Stimulated activated CD4-positive, alpha-beta T cell treated with anti-CD3 and anti-CD28 coated beads, Interleukin-12 subunit alpha, Interleukin-12 subunit beta, amount 100 ng/mL, for 24 hours (primary cell): ENCODE measurements around the gene ERC1.
"Not testable (repeated sequence)": the region's sequence is repeated elsewhere in the genome, so short reads cannot be mapped to it uniquely, and the experiment has no call there.

Source experiments
- DNase-seq, 2 experiments: peaks; one replicate each; pipeline ENCODE4 v3.0.0-alpha.2; 2020; ENCODE audit warnings: low read depth in 2 of 2

Gene ERC1

GRCh38 chr12:981961-982360, 9.1 kb upstream of the ERC1 start:
- no peak for DNase-seq

GRCh38 chr12:988646-989045, 2.4 kb upstream of the ERC1 start:
- no peak for DNase-seq

- no peak for DNase-seq
Observed at GRCh38 chr12:989051-989450, 2.0 kb upstream of the ERC1 start.

DNA sequence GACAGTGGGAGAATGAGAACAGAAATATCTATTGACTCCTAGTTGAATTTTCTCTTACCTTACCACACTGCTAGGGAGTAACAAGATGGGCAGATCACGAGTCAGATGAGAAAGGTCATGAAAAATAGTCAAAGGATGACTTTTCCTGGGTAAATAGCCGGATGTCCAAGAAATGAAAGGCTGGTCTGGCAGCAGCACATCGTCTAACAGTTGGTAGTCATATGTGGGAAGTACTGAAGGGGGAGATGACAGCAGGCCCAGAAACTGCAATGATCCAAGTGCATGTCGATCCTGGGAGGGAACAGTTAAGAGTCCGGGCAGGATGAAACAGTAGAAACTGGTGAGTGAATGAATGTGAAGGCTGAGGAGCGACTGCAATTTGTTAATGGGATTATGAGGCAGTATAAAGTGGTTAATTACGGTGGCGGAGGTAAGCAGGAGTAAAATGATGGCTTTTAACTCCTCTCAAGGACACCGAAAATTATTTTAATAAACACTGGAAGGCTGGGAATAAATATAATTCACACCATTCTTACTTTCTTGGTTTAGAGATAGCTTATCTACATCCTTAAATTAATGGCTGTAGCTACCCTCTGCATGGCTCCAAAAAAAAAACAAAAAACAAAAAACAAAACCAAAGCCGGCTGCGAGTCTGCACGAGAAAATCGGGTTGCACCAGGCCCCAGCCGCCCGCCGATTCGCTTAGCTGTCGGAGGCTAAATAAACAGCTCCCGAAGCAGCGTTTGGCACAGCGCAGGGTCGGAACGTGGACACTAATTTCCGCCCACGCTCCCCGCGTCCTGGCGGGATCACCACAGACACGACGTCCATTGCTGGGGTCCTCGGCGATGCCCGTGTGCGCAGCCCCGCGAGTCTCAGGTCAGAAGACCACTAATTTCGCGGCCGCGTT, 1.0 kb upstream of the ERC1 start:
- peak in 1 of 2 experiments; percentile 45 for DNase-seq

DNA sequence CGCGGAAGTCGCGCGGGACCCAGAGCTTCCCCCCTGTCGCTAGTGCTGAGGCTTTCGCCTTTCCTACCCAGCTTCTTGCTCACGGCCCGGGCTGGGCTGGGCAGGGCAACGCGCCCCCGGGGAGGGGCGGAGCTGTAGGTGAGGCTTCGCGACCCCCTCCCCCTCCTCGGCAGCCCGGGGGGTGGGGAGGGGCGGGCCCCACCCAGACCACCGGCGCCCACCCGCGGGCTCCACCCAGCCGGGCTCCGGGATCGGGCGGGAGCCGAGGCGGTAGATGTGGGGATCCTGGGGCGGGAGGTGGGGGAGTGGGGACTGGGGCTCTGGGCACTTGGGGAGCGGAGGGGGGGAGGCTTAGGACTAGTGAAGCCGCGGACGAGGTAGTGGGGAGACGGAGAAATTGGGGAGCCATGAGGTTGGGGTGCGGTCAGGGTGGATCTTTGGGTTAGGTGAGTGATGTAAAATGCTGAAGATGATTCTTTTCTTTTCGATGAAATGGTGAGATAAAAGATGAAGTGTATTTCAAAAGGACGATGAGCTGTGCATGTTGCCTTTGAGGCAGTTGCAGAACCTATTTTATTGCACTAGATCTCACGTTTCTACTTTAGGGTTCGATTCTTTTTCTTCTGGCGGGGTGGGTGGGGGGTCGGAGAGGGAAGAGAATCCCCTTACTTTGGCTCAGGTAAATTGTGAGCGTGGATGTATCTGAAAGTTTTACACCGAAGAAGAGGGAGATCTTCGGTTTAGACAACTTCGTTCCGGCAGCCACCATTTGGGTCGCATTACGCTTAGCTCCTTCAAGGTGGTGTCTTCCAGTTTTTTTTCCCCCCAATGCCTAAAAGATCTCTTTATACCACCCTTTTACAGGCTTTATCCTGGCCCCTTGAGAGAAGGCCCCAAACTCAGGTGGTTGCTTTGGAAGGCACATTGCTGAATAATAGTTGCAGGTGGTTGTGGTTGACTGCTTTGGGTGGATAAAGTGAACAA, 619 bp downstream of the ERC1 start:
- peak; percentile 18 to 46 for DNase-seq

DNA sequence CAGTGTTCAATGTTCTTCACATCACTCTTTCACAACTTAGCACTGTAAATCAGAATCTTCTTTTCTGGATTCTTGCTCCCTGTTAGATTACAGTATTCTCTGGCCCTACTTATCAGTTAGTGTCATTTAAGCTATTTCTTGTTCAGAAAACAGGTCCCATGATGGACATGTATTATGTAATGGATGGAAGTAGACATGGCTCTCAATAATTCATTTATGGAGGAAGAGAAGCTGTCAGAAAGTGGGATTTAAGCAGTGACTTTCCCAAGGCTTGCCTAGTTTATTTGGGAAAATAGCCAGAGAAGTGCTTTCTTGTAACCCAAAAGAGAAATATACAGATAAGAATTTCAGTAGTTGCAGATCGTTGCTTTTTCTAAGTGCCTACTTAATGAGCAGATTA, 1.6 kb downstream of the ERC1 start:
- no peak for DNase-seq

DNA sequence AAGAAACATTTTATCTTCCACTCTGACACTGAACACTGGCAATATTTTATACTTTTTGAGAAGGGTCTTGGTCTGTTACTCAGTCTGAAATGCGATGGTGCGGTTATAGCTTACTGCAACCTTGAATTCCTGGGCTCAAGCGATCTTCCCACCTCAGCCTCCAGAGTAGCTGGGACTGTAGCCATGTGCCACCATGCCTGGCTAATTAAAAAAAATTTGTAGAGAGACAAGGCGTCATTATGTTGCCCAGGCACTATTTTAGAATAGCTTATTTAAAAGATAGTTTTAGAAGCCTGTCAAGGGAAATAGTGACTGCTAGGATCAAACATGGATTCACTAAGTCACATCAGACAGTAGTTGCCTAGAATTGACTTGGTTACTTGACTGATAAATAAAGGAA, 5.9 kb downstream of the ERC1 start:
- no peak for DNase-seq

- no peak for DNase-seq
Observed at GRCh38 chr12:997505-997904, 6.5 kb downstream of the ERC1 start.

- no peak for DNase-seq
Observed at GRCh38 chr12:998020-998874, 7.2 kb downstream of the ERC1 start.

DNA sequence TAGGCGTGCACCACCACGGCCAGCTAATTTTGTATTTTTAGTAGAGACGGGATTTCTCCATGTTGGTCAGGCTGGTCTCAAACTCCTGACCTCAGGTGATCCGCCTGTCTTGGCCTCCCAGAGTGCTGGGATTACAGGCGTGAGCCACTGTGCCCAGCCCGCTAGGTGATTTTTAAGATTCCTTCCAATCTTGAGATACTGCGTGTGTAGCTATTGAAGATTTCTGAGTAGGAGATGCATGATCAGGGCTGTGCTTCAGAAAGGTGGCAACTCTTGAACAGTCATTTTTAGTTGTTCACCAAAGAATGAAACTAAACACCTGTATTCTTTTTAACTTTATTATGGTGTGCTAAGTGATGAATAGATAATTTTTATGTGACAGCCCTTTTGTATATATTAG, 8.7 kb downstream of the ERC1 start:
- DNase-seq: not testable (repeated sequence)

GRCh38 chr12:1001507-1001906, 10.5 kb downstream of the ERC1 start:
- no peak for DNase-seq

- DNase-seq: no peak
Observed at GRCh38 chr12:1003600-1004271, 12.7 kb downstream of the ERC1 start.

- no peak for DNase-seq
Observed at GRCh38 chr12:1006255-1006654, 15.2 kb downstream of the ERC1 start.

DNA sequence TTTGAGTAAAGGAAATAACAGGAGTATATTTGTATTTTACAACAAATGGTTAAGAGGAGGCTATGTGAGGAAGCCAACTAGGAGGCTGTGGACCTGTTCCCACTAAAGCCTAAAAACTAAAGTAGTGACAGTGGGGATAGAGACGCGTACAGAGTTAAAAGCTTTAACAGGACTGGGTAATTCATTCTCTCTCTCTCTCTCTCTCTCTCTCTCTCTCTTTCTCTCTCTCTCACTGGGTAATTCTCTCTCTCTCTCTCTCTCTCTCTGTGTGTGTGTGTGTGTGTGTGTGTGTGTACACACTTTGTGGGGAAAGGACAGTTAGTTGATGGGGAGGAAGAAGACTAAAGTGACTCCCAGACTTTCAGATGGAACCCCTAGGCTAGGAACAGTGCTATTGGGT, 16.3 kb downstream of the ERC1 start:
- no peak for DNase-seq

- no peak for DNase-seq
Observed at GRCh38 chr12:1007994-1008393, 17.0 kb downstream of the ERC1 start.

- DNase-seq: no peak
Observed at GRCh38 chr12:1011091-1011490, 20.1 kb downstream of the ERC1 start.

DNA sequence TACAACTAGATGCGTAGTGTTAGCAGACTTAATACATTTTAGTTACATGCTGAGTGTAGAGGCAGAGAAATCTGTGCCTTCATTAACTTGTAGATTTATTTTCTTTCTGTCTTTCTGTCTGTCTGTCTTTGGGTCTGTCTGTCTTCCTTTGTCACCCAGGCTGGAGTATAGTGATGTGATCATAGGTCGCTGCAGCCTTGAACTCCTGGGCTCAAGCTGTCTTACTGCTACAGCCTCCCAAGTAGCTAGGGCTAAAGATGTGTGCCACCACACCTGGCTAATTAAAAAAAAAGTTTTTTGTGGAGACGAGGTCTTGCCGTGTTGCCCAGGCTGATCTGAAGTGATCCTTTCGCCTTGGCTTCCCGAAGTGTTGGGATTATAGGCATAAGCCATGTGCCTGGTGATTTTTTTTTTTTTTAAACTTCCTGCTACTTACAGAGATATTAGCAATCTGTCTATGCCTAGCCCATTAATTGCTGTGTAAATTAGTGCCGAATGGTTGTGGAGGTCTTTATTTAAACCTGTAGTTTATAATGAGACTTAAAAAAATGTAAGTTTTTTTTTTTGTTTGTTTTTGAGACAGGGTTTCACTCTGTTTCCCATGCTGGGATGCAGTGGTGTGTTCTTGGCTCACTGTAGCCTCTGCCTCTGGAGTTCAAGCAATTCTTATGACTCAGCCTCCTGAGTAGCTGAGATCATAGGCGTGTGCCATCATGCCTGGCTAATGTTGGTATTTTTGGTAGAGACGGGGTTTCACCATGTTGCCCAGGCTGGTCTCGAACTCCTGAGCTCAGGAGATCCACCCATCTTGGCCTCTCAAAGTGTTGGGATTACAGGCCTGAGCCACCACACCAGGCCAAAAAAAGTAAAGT, 22.8 kb downstream of the ERC1 start:
- DNase-seq: no peak

- no peak for DNase-seq
Observed at GRCh38 chr12:1019283-1019682, 28.3 kb downstream of the ERC1 start.

GRCh38 chr12:1020389-1020788, 29.4 kb downstream of the ERC1 start:
- DNase-seq: no peak
